ENCODE data around the gene CDC5L. TPM values are rescaled to one million over a fixed set of nuclear protein-coding genes. Genes with fewer than 3 reads are reported as not detected.

Gene CDC5L
- total RNA-seq, 1 experiment from 2014 or later = 49.7 TPM

- no peak for DNase-seq (ENCODE audit: low read depth)
These were observed 110.9 kb downstream of the CDC5L start for GRCh38 chr6:44498436-44498835.

DNA sequence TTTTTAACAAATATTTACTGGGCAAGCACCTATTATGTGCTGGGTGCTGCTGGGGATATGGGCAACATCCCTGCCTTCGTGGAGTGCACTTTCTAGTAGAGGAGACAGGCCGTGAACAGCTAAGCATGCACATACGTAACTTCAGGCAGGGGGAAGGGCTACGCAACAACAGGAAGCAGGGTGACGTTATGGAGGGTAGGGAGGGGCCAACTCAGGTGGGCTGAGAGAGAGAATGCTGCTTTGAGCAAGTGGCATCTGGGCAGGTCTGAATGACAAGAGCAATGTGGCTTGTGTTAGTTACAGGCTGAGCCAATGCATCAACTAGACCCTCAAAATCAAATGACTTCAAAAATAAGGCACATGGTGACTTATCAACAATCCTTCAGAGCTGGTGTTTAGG lies 112.1 kb downstream of the CDC5L start:
- DNase-seq (ENCODE audit: low read depth) = no peak

Other genes starting within 250 kb of the CDC5L start
- gene CAPN11, start 228.9 kb upstream of the CDC5L start, total RNA-seq (2014; rRNA removed; shearing (Covaris generic)) = not detected in 2 replicates
- not detected in 2 replicates for gene MYMX, start 170.8 kb upstream of the CDC5L start, total RNA-seq (2014; rRNA removed; shearing (Covaris generic))
- 27.4 and 31.1 TPM in 2 replicates for gene SLC29A1, start 164.1 kb upstream of the CDC5L start, total RNA-seq (2014; rRNA removed; shearing (Covaris generic))
- 1,284 and 1,407 TPM in 2 replicates for gene HSP90AB1, start 140.6 kb upstream of the CDC5L start, total RNA-seq (2014; rRNA removed; shearing (Covaris generic))
- gene SLC35B2, start 130.2 kb upstream of the CDC5L start, total RNA-seq (2014; rRNA removed; shearing (Covaris generic)) = 205 and 215 TPM in 2 replicates
- gene NFKBIE, start 122.2 kb upstream of the CDC5L start, total RNA-seq (2014; rRNA removed; shearing (Covaris generic)) = 48.8 and 51.9 TPM in 2 replicates
- 0.05 TPM in 1 of 2 replicates, not detected in the other for gene TMEM151B, start 117.3 kb upstream of the CDC5L start, total RNA-seq (2014; rRNA removed; shearing (Covaris generic))
- gene AARS2, start 74.4 kb upstream of the CDC5L start, total RNA-seq (2014; rRNA removed; shearing (Covaris generic)) = 7.3 and 19.0 TPM in 2 replicates
- gene SPATS1, start 45.1 kb upstream of the CDC5L start, total RNA-seq (2014; rRNA removed; shearing (Covaris generic)) = not detected in 2 replicates

Data from M059J (cell line).